SK-N-SH (cell line): ENCODE measurements around the gene GGA3. TPM values are rescaled to one million over a fixed set of nuclear protein-coding genes. Genes with fewer than 3 reads are reported as not detected.

ENCODE experiments used
- CTCF ChIA-PET: fragments of 300-600, 350-600 bp; formaldehyde crosslinking; extraction: SDS; loops from one replicate; lab custom pipeline; 2021; lab: Yijun Ruan, JAX
- POLR2A ChIA-PET: fragments of 350-600 bp; sonication (Branson Sonifier 250); formaldehyde crosslinking; extraction: SDS; loops from one replicate; lab custom pipeline; 2020; ENCODE audit warnings: antibody characterized with exemption, inconsistent platforms; lab: Yijun Ruan, JAX
- DNase-seq: peaks from one replicate; pipeline ENCODE4 v3.0.0; 2012
- H2AFZ ChIP-seq: fragments of 200-600 bp; sonication (generic); 2 replicates; pipeline ENCODE4 v1.8.1; 2016; ENCODE audit warnings: antibody characterized with exemption, mild to moderate bottlenecking, low read depth
- H3F3A ChIP-seq: fragments of 200-600 bp; sonication (generic); replicated peaks from 2 replicates; pipeline ENCODE3; 2016; ENCODE audit warnings: antibody characterized with exemption, mild to moderate bottlenecking; ENCODE audit not compliant: insufficient read depth
- H3K27ac ChIP-seq, 2 experiments: fragments of 200-500 bp in 1 of 2; fragments of 200-600 bp in 1 of 2; sonication (Bioruptor generic) in 1 of 2; sonication (generic), shearing (Covaris generic) in 1 of 2; 2 replicates each; pipeline versions ENCODE4 v1.5.1 to v1.6.1; 2014 to 2016; ENCODE audit warnings: low read depth in 2 of 2, inconsistent platforms in 1 of 2, low read length in 1 of 2, mild to moderate bottlenecking in 1 of 2, mixed read lengths in 1 of 2
- H3K27me3 ChIP-seq: fragments of 200-600 bp; sonication (generic), shearing (Covaris generic); 2 replicates; pipeline ENCODE4 v1.6.1; 2016; ENCODE audit warnings: mixed run types; ENCODE audit not compliant: insufficient read depth
- H3K36me3 ChIP-seq, 2 experiments: fragments of 200-500 bp in 1 of 2; fragments of 200-600 bp in 1 of 2; sonication (Bioruptor generic) in 1 of 2; sonication (generic) in 1 of 2; replicated peaks in 1 of 2; 2 replicates each; pipeline versions ENCODE3 to v1.5.1; 2014 to 2016; ENCODE audit warnings: low read length in 1 of 2, mild to moderate bottlenecking in 1 of 2; ENCODE audit not compliant: insufficient read depth in 2 of 2, control insufficient read depth in 1 of 2
- H3K4me1 ChIP-seq, 2 experiments: fragments of 200-500 bp in 1 of 2; fragments of 200-600 bp in 1 of 2; sonication (Bioruptor generic) in 1 of 2; sonication (generic), shearing (Covaris generic) in 1 of 2; 2 replicates each; pipeline versions ENCODE4 v1.5.1 to v1.6.1; 2014 to 2016; ENCODE audit warnings: low read depth in 1 of 2, low read length in 1 of 2, mixed run types in 1 of 2; ENCODE audit not compliant: insufficient read depth in 2 of 2, control insufficient read depth in 1 of 2
- H3K4me2 ChIP-seq: fragments of 200-600 bp; sonication (generic), shearing (Covaris generic); 2 replicates; pipeline ENCODE4 v1.6.1; 2017; ENCODE audit warnings: mixed run types
- H3K4me3 ChIP-seq, 2 experiments: fragments of 200-500 bp in 1 of 2; fragments of 200-600 bp in 1 of 2; sonication (Bioruptor generic) in 1 of 2; sonication (generic), shearing (Covaris generic) in 1 of 2; 2 replicates each; pipeline versions ENCODE4 v1.5.1 to v1.8.1; 2014 to 2016; ENCODE audit warnings: low read depth in 2 of 2, inconsistent platforms in 1 of 2, low read length in 1 of 2, mild to moderate bottlenecking in 1 of 2, mixed read lengths in 1 of 2, moderate library complexity in 1 of 2
- H3K79me2 ChIP-seq: fragments of 200-600 bp; sonication (generic); 2 replicates; pipeline ENCODE4 v1.8.1; 2017; ENCODE audit warnings: mild to moderate bottlenecking; ENCODE audit not compliant: insufficient read depth
- H3K9ac ChIP-seq: fragments of 200-600 bp; sonication (generic); 2 replicates; pipeline ENCODE4 v1.6.1; 2017; ENCODE audit warnings: mixed run types
- H3K9me2 ChIP-seq: fragments of 200-600 bp; sonication (generic); 2 replicates; pipeline ENCODE4 v1.6.1; 2017; ENCODE audit warnings: mixed run types
- H3K9me3 ChIP-seq: fragments of 200-600 bp; sonication (generic); 2 replicates; pipeline ENCODE4 v1.6.1; 2017; ENCODE audit warnings: mixed run types, mild to moderate bottlenecking, moderate library complexity
- H4K20me1 ChIP-seq: fragments of 200-600 bp; sonication (generic); 2 replicates; pipeline ENCODE4 v1.6.1; 2017; ENCODE audit warnings: mild to moderate bottlenecking, mixed run types; ENCODE audit not compliant: insufficient read depth
- CHD2 ChIP-seq: fragments of 150-350 bp; IDR thresholded peaks from 2 replicates; pipeline ENCODE4 v1.6.1; 2018; ENCODE audit warnings: low read length; ENCODE audit not compliant: partially characterized antibody
- ELF1 ChIP-seq: IDR thresholded peaks from 2 replicates; pipeline ENCODE4 v1.4.0; 2012
- EP300 ChIP-seq, 2 experiments: IDR thresholded peaks; 2 replicates each; pipeline versions ENCODE4 v1.4.0 to v1.6.1; 2012; ENCODE audit warnings: borderline replicate concordance in 1 of 2, low read depth in 1 of 2, low read length in 1 of 2
- FOSL2 ChIP-seq: IDR thresholded peaks from 2 replicates; pipeline ENCODE4 v1.4.0; 2012; ENCODE audit warnings: low read depth, mild to moderate bottlenecking, moderate library complexity, borderline replicate concordance
- FOXM1 ChIP-seq: IDR thresholded peaks from 2 replicates; pipeline ENCODE4 v1.4.0; 2012; ENCODE audit warnings: low read depth, mild to moderate bottlenecking
- GATA2 ChIP-seq: sonication (generic); formaldehyde crosslinking; IDR thresholded peaks from 2 replicates; pipeline ENCODE4 v1.5.0; 2020; ENCODE audit warnings: mild to moderate bottlenecking, missing genetic modification reagents
- JUND ChIP-seq: IDR thresholded peaks from 2 replicates; pipeline ENCODE4 v1.4.0; 2012
- MEF2A ChIP-seq: IDR thresholded peaks from 2 replicates; pipeline ENCODE4 v1.4.0; 2012; ENCODE audit warnings: low read depth, borderline replicate concordance
- MXI1 ChIP-seq: IDR thresholded peaks from 2 replicates; pipeline ENCODE4 v1.6.1; 2012; ENCODE audit warnings: mild to moderate bottlenecking, low read depth, low read length, improper control_type of control experiment
- NRF1 ChIP-seq: IDR thresholded peaks from 2 replicates; pipeline ENCODE4 v1.6.1; 2012; ENCODE audit warnings: low read depth, mild to moderate bottlenecking, low read length
- SMC3 ChIP-seq: IDR thresholded peaks from 2 replicates; pipeline ENCODE4 v1.6.1; 2012; ENCODE audit warnings: low read depth, low read length, improper control_type of control experiment
- TAF1 ChIP-seq: IDR thresholded peaks from 2 replicates; pipeline ENCODE4 v1.6.1; 2012; ENCODE audit warnings: low read depth, mild to moderate bottlenecking, low read length, moderate library complexity, borderline replicate concordance
- TCF12 ChIP-seq: IDR thresholded peaks from 2 replicates; pipeline ENCODE4 v1.4.0; 2012
- USF1 ChIP-seq: IDR thresholded peaks from 2 replicates; pipeline ENCODE4 v1.4.0; 2012; ENCODE audit warnings: low read depth, borderline replicate concordance
- YY1 ChIP-seq: IDR thresholded peaks from 2 replicates; pipeline ENCODE4 v1.4.0; 2012; ENCODE audit warnings: low read depth, mild to moderate bottlenecking
- ZBTB33 ChIP-seq: IDR thresholded peaks from 2 replicates; pipeline ENCODE4 v1.4.0; 2012; ENCODE audit warnings: low read depth, borderline replicate concordance
- WGBS: methylation state at CpG from one replicate; pipeline ENCODE4 v1.1.6; 2017; ENCODE audit warnings: low lambda C conversion rate; 5-methylcytosine and 5-hydroxymethylcytosine counted together
- polyA plus RNA-seq, 3 experiments: library from polyadenylated mRNA; depleted of rRNA; stranded (reverse); fragments of >200 nt; gene quantifications; 2 replicates each; pipeline ENCODE4 v1.2.3, GENCODE V29; 2012
- TF ChIP-seq, protein P1 (sequence below): IDR thresholded peaks from 2 replicates; pipeline ENCODE4 v1.6.1; 2012; ENCODE audit warnings: mild to moderate bottlenecking, low read depth, low read length, moderate library complexity

The GGA3 gene
- polyA plus RNA-seq, 1 of the 3 experiments (the other 2 are of a cell fraction): 42.5 TPM

- no peak for TF ChIP-seq CHD2
- TF ChIP-seq, protein P1, sequence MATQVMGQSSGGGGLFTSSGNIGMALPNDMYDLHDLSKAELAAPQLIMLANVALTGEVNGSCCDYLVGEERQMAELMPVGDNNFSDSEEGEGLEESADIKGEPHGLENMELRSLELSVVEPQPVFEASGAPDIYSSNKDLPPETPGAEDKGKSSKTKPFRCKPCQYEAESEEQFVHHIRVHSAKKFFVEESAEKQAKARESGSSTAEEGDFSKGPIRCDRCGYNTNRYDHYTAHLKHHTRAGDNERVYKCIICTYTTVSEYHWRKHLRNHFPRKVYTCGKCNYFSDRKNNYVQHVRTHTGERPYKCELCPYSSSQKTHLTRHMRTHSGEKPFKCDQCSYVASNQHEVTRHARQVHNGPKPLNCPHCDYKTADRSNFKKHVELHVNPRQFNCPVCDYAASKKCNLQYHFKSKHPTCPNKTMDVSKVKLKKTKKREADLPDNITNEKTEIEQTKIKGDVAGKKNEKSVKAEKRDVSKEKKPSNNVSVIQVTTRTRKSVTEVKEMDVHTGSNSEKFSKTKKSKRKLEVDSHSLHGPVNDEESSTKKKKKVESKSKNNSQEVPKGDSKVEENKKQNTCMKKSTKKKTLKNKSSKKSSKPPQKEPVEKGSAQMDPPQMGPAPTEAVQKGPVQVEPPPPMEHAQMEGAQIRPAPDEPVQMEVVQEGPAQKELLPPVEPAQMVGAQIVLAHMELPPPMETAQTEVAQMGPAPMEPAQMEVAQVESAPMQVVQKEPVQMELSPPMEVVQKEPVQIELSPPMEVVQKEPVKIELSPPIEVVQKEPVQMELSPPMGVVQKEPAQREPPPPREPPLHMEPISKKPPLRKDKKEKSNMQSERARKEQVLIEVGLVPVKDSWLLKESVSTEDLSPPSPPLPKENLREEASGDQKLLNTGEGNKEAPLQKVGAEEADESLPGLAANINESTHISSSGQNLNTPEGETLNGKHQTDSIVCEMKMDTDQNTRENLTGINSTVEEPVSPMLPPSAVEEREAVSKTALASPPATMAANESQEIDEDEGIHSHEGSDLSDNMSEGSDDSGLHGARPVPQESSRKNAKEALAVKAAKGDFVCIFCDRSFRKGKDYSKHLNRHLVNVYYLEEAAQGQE: no peak
- TF ChIP-seq MXI1: no peak
- no peak for TF ChIP-seq ZBTB33
- TF ChIP-seq FOSL2: no peak
- TF ChIP-seq GATA2 (CRISPR knock-in tag): no peak
- TF ChIP-seq JUND: no peak
- TF ChIP-seq, all 33 proteins: peak for 0
- no peak for DNase-seq
- H3K4me3 ChIP-seq: no peak overlapping the region
- no peak overlapping the region for H3K27ac ChIP-seq
- no peaks in the 10 kb centered on the region for H3K79me2 ChIP-seq
- ChIA-PET POLR2A (no interaction called here), CTCF (interaction anchor here (0.5 to 2.7 kb wide), 5 partner anchors 15 to 104 kb away, joined by 3 to 12 read pairs (median 7); partner anchors contain the start of gene SLC25A19)
- H3K4me2 ChIP-seq: no peak overlapping the region
- 78% methylated on average over 13 of the region's 13 CpGs for WGBS
- no peaks in the 10 kb centered on the region for H3K9me3 ChIP-seq
- H3K36me3 ChIP-seq: no peaks in the 10 kb centered on the region
- no peaks in the 10 kb centered on the region for H3F3A ChIP-seq
- H3K9ac ChIP-seq: no peak overlapping the region
- H3K4me1 ChIP-seq: no peaks in the 10 kb centered on the region
- H3K27me3 ChIP-seq: no peaks in the 10 kb centered on the region
- H4K20me1 ChIP-seq: no peaks in the 10 kb centered on the region
- H2AFZ ChIP-seq: no peak overlapping the region
- H3K9me2 ChIP-seq: no peaks in the 10 kb centered on the region
Measured at GRCh38 chr17:75307957-75308731, 46.7 kb upstream of the GGA3 start.

DNA sequence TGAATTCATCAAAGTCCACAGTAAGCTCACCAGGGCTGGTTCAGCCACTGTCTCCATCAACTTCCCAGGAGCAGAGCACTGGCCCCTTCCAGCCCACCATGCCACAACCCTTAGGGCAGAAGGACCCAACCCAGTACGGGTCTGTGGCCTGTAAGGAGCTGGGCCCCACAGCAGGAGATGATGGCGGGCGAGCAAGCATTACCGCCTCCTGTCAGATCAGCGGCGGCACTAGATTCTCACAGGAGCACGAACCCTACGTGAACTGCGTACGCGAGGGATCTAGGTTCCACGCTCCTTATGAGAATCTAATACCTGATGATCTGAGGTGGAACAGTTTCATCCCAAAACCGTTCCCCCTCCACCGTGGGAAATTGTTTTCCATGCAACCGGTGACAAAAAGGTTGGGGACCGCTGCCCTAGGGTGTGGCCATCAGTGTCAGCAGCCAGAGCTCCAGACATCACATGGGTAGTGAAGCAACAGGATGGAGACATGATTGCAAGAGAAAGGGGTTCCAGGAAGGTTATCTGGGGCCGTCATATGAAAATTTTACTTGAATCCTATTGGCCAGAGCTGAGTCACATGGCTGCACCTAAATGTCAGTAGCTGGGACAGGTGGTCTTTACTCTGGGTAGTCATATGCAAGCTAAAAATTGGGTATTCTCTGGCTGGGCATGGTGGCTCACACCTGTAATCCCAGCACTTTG, 40.2 kb upstream of the GGA3 start:
- H3F3A ChIP-seq: peaks cover 9% of the 10 kb centered on the region
- H3K79me2 ChIP-seq: no peaks in the 10 kb centered on the region
- no peak overlapping the region for H3K9ac ChIP-seq
- no peaks in the 10 kb centered on the region for H3K9me2 ChIP-seq
- no peak overlapping the region for H3K4me3 ChIP-seq
- H2AFZ ChIP-seq: no peak overlapping the region
- 85% methylated on average over 17 of the region's 17 CpGs for WGBS
- H4K20me1 ChIP-seq: no peaks in the 10 kb centered on the region
- TF ChIP-seq ZBTB33 (no peak), GATA2 (CRISPR knock-in tag) (no peak), ELF1 (no peak), EP300 (IDR thresholded peaks at IDR 0.05; ENCODE audit: borderline replicate concordance in 1 of 2, low read depth in 1 of 2, low read length in 1 of 2) (no peak), CHD2 (no peak), MEF2A (no peak), USF1 (no peak), TCF12 (no peak), SMC3 (no peak), YY1 (no peak), NRF1 (no peak), TAF1 (no peak), FOXM1 (no peak), MXI1 (no peak)
- TF ChIP-seq, all 33 proteins: peak for 0
- H3K27ac ChIP-seq: no peak overlapping the region
- ChIA-PET CTCF (interaction anchor here (0.6 to 2.4 kb wide), 6 partner anchors 11 to 111 kb away, joined by 3 to 8 read pairs (median 4); partner anchors contain the start of genes GGA3, MIF4GD, MRPS7 and SLC25A19), POLR2A (no interaction called here)
- DNase-seq: no peak
- no peaks in the 10 kb centered on the region for H3K9me3 ChIP-seq
- H3K4me2 ChIP-seq: no peak overlapping the region
- no peaks in the 10 kb centered on the region for H3K4me1 ChIP-seq
- no peaks in the 10 kb centered on the region for H3K27me3 ChIP-seq
- H3K36me3 ChIP-seq: no peaks in the 10 kb centered on the region
